SK-N-MC (cell line): ENCODE data around the gene COL6A3.

Experiments used
- DNase-seq: peaks from one replicate; pipeline ENCODE4 v3.0.0-alpha.2; 2011; ENCODE audit warnings: low read depth, low spot score
- H3K27ac ChIP-seq: fragments of 200-600 bp; sonication (generic); 2 replicates; pipeline ENCODE4 v1.5.1; 2016; ENCODE audit warnings: mixed run types
- H3K36me3 ChIP-seq: fragments of 200-600 bp; sonication (generic); 2 replicates; pipeline ENCODE4 v1.6.1; 2017; ENCODE audit warnings: antibody characterized with exemption, low read length, mixed read lengths; ENCODE audit not compliant: insufficient read depth
- H3K4me3 ChIP-seq: fragments of 200-600 bp; sonication (generic); 2 replicates; pipeline ENCODE4 v1.5.1; 2016
- H3K9ac ChIP-seq: fragments of 200-600 bp; sonication (generic); 2 replicates; pipeline ENCODE4 v1.8.0; 2017; ENCODE audit warnings: mixed run types, mixed read lengths; ENCODE audit not compliant: insufficient read length
- H3K9me3 ChIP-seq: fragments of 200-600 bp; sonication (generic); 2 replicates; pipeline ENCODE4 v1.6.1; 2017; ENCODE audit warnings: low read depth, mild to moderate bottlenecking, antibody characterized with exemption, low read length, moderate library complexity, mixed read lengths
- EZH2 ChIP-seq: fragments of 200-600 bp; sonication (generic); IDR thresholded peaks from one replicate; pipeline ENCODE4 v1.6.1; 2017; ENCODE audit warnings: antibody characterized with exemption
- FOXP2 ChIP-seq: optimal IDR thresholded peaks from 2 replicates; pipeline ENCODE3; 2011; ENCODE audit warnings: mild to moderate bottlenecking, moderate library complexity; ENCODE audit not compliant: insufficient read depth; ENCODE audit errors: extremely low read length, control extremely low read depth
- POLR2AphosphoS5 ChIP-seq: IDR thresholded peaks from 2 replicates; pipeline ENCODE4 v1.6.1; 2012; ENCODE audit warnings: mild to moderate bottlenecking, low read depth, low read length, borderline replicate concordance

Gene COL6A3

GRCh38 chr2:237452861-237453260, 38.9 kb upstream of the COL6A3 start:
- H3K4me3 ChIP-seq, result no peak overlapping the region
- no peak for DNase-seq
- H3K27ac ChIP-seq, result no peak overlapping the region
- no peaks in the 10 kb centered on the region for H3K9me3 ChIP-seq
- TF ChIP-seq POLR2AphosphoS5 (no peak), EZH2 (no peak), FOXP2 (no peak)
- H3K9ac ChIP-seq, result no peak overlapping the region
- H3K36me3 ChIP-seq, result no peaks in the 10 kb centered on the region

DNA sequence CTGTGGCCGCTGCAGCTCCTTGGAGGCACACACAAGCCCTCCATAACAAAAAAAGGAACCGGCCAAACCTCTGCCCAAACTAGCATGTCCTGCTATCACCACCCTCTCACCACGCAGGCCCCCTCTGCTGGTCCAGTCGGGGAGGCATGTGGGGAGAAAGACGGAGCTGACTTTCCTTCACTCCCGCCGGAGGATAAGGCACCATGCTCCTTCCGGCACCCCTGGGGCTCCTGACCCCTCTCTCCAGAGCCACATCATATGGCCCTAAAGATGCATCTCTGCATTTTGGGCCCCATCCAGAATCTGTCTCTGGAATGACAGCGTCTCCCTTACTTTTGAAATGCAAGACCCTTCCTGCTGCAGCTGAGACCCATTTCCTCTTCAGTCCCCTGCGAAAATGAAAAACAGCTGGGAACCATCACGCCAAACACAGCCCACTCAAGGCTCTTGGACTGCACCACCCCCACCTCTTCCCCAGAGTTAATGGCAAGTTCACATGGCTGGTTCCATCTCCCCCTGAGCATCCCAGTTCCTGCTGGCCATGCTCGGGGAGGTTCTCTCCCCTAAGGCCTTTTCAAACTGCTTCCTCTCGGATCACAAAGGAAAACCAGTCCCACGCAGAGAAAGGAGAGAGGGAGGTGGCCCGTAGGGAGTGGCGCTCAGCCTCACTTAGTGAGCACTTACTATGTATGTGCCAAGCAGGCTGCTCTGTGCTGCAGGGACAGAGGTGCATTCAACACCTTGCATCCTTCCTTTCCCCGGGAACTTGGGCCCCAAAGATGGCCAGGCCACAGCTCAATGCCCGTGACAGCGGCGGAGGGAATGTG, 37.9 kb upstream of the COL6A3 start:
- no peaks in the 10 kb centered on the region for H3K36me3 ChIP-seq
- no peak for DNase-seq
- no peaks in the 10 kb centered on the region for H3K9me3 ChIP-seq
- H3K4me3 ChIP-seq, result no peak overlapping the region
- no peak overlapping the region for H3K9ac ChIP-seq
- no peak overlapping the region for H3K27ac ChIP-seq
- TF ChIP-seq EZH2 (no peak), POLR2AphosphoS5 (no peak), FOXP2 (no peak)

- no peak overlapping the region for H3K9ac ChIP-seq
- DNase-seq, result no peak
Measured at GRCh38 chr2:237450583-237450982, 36.6 kb upstream of the COL6A3 start.

DNA sequence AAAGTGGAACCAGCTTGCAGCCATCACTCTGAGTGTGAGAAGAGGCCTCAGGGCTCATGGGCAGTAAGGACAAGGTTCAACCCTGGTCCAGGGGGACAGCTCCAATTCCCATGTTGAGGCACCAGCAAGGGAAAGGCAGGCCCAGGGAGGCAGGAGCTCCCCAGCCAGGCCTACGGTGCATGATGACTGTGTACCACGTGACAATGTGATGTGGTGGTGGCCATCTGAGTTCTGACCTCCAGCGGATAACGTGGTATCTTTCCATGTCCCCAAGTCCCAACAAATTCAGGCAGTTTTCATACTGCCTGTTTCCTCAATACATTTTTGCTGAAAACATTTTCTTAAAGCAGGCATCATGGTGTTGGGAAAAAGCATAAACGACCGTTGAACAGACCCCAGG, 36.1 kb upstream of the COL6A3 start:
- Histone ChIP-seq H3K9ac (no peak overlapping the region), H3K4me3 (no peak overlapping the region), H3K36me3 (no peaks in the 10 kb centered on the region), H3K9me3 (no peaks in the 10 kb centered on the region), H3K27ac (no peak overlapping the region)
- no peak for DNase-seq
- no peak for TF ChIP-seq EZH2

More at GRCh38 chr2:237450583-237450982, 36.6 kb upstream of the COL6A3 start:
- H3K36me3 ChIP-seq, result no peaks in the 10 kb centered on the region
- TF ChIP-seq FOXP2 (no peak), EZH2 (no peak), POLR2AphosphoS5 (no peak)
- no peak overlapping the region for H3K27ac ChIP-seq
- no peak overlapping the region for H3K4me3 ChIP-seq
- no peaks in the 10 kb centered on the region for H3K9me3 ChIP-seq

DNA sequence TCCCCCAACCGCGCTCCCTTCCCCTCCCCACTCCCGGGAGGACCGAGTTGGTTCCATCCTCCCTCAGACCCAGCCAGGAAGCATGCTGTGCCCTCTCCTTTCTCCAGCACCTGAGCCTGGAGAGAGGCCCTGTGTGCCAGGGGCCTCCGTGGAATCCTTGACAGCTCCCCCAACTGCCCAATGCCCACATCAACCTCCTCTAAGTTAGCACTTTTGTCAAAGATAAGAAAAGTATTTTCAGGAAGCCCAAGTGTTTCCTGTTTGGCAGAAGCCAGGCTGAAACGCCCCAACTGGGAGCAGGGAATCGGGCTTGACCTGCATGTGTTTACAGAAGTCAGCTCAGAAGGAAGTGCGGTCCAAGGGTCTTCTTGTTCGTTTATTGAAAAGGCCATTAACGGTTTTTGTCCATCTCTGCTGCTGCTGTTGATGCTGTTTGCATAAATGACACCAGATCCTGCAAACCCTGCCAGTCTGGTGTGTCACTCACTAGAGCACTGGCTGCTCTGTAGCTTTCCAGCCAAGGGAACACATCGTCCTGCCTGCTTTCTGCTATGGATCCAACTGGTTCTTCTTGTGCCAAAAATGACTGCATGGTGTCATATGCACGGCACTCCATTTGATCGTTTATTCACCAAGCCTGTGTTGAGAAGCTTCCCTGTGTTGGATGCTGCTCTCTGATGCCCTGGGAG, 35.4 kb upstream of the COL6A3 start:
- H3K27ac ChIP-seq, result no peak overlapping the region
- no peak for TF ChIP-seq EZH2
- TF ChIP-seq POLR2AphosphoS5, result no peak
- no peak for TF ChIP-seq FOXP2

DNA sequence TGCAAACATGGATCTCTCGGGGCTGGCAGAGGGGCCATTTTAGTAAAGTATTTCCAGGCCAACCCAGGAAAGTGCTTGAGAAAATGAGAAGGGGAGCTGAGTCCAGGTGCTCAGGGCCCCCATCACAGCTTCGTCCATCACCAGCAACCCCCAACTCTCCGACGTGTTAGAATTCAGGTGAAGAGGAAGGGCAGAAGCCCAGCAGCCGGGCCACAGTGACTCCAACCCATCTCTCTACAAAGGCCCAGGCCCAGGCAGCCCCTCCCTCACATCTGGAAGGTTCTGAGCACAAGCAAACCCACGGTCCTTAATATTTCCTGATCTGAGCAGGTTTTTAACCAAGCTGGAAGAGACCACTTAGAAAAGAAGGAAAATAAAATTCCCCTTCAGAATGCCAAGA, 34.7 kb upstream of the COL6A3 start:
- no peak for DNase-seq
- no peak overlapping the region for H3K4me3 ChIP-seq
- no peaks in the 10 kb centered on the region for H3K9me3 ChIP-seq
- H3K27ac ChIP-seq, result no peak overlapping the region
- no peak overlapping the region for H3K9ac ChIP-seq
- TF ChIP-seq EZH2, result no peak
- TF ChIP-seq FOXP2, result no peak
- no peak for TF ChIP-seq POLR2AphosphoS5
- no peaks in the 10 kb centered on the region for H3K36me3 ChIP-seq

More for the DNA sequence above, 35.4 kb upstream of the COL6A3 start:
- no peaks in the 10 kb centered on the region for H3K36me3 ChIP-seq
- H3K9ac ChIP-seq, result no peak overlapping the region
- no peak overlapping the region for H3K4me3 ChIP-seq
- no peaks in the 10 kb centered on the region for H3K9me3 ChIP-seq
- DNase-seq, result no peak

- no peaks in the 10 kb centered on the region for H3K36me3 ChIP-seq
- no peak overlapping the region for H3K9ac ChIP-seq
- DNase-seq, result no peak
- no peak overlapping the region for H3K27ac ChIP-seq
- no peak overlapping the region for H3K4me3 ChIP-seq
- TF ChIP-seq POLR2AphosphoS5 (no peak), EZH2 (no peak), FOXP2 (no peak)
- no peaks in the 10 kb centered on the region for H3K9me3 ChIP-seq
Measured at GRCh38 chr2:237448171-237448570, 34.2 kb upstream of the COL6A3 start.

DNA sequence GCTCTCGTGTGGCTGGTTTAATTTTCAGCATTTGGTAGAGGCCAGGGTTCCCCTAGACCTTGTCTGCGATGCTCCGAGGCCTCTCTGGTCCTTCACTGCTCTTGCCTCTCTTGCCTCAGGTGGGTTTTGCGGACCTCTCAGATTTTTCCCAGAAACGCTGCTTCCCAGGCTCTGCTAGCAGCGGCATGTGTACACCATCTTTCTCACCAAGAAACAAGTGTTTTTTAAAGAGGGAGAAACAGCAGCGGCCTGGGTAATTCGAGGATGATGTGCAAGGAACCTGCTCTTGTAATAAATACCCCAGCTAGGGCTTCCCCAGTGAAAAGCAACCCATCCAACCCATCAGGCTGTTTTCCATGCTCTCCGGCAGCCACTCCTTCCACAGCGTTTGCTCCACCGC, 33.5 kb upstream of the COL6A3 start:
- no peak for DNase-seq

GRCh38 chr2:237446338-237446665, 32.3 kb upstream of the COL6A3 start:
- DNase-seq, result no peak
- Histone ChIP-seq H3K36me3 (no peaks in the 10 kb centered on the region), H3K9me3 (no peaks in the 10 kb centered on the region), H3K27ac (no peak overlapping the region), H3K4me3 (no peak overlapping the region), H3K9ac (no peak overlapping the region)
- TF ChIP-seq POLR2AphosphoS5 (no peak), EZH2 (no peak)

More for the DNA sequence above, 33.5 kb upstream of the COL6A3 start:
- Histone ChIP-seq H3K27ac (no peak overlapping the region), H3K4me3 (no peak overlapping the region), H3K9me3 (no peaks in the 10 kb centered on the region), H3K36me3 (no peaks in the 10 kb centered on the region), H3K9ac (no peak overlapping the region)
- TF ChIP-seq FOXP2 (no peak), EZH2 (no peak), POLR2AphosphoS5 (no peak)
